Measurements from ENCODE around the gene HDAC1.

DNA sequence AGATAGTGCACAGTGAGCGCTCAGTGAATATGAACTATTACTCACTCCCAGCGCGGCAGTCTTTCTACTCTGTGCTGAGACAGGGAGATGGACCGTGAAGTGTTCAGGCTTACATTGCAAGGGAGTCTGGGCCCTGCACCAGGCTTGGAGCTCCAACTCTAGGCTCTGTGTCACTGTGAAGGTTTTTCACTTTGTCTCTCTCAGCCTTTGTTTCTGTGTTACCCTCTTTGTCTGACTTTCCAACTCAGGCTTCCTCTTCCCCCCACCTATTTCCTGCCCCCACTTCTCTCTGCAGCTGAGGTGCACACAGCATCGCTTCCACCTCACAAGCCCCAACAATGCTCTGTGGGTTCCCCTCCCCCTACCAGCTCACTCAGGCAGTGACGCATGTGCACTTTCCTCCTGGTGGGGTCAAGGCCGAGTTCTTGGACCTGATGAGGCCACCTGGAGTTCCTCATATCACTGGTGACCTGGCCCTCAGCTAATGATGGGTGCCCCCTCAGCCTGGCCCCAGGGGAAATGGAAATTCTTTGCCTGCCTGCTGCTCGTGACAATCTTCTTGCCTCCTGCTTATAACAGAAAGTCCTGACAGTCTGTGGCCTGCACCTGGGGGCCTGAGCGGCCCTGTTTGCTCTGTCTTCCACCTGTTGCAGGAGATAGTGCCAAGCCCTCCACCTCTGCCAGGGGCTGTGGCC, 41.9 kb upstream of the HDAC1 start:
- TF ChIP-seq TAF1 (IDR thresholded peaks at IDR 0.05; ENCODE audit: borderline replicate concordance, insufficient read depth, low read length) (no peak), POLR2AphosphoS5 (IDR thresholded peaks at IDR 0.05; ENCODE audit: low read depth, low read length) (no peak), SIN3A (IDR thresholded peaks at IDR 0.05; ENCODE audit: borderline replicate concordance, insufficient read depth, low read length) (no peak), FOXP2 (optimal IDR thresholded peaks at IDR 0.05; ENCODE audit: borderline replicate concordance, extremely low read depth, extremely low read length, insufficient read depth) (no peak)
- TF ChIP-seq, protein P1, sequence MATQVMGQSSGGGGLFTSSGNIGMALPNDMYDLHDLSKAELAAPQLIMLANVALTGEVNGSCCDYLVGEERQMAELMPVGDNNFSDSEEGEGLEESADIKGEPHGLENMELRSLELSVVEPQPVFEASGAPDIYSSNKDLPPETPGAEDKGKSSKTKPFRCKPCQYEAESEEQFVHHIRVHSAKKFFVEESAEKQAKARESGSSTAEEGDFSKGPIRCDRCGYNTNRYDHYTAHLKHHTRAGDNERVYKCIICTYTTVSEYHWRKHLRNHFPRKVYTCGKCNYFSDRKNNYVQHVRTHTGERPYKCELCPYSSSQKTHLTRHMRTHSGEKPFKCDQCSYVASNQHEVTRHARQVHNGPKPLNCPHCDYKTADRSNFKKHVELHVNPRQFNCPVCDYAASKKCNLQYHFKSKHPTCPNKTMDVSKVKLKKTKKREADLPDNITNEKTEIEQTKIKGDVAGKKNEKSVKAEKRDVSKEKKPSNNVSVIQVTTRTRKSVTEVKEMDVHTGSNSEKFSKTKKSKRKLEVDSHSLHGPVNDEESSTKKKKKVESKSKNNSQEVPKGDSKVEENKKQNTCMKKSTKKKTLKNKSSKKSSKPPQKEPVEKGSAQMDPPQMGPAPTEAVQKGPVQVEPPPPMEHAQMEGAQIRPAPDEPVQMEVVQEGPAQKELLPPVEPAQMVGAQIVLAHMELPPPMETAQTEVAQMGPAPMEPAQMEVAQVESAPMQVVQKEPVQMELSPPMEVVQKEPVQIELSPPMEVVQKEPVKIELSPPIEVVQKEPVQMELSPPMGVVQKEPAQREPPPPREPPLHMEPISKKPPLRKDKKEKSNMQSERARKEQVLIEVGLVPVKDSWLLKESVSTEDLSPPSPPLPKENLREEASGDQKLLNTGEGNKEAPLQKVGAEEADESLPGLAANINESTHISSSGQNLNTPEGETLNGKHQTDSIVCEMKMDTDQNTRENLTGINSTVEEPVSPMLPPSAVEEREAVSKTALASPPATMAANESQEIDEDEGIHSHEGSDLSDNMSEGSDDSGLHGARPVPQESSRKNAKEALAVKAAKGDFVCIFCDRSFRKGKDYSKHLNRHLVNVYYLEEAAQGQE (IDR thresholded peaks at IDR 0.05; ENCODE audit: insufficient read depth in 1 of 2, low read depth in 2 of 2, low read length in 2 of 2) = no peak

Data from PFSK-1 (cell line).